Measurements from ENCODE around the gene METTL15.

- TF ChIP-seq POLR2A (IDR thresholded peaks at IDR 0.05; ENCODE audit: extremely low read depth, insufficient read length) (no peak), CTCF (IDR thresholded peaks at IDR 0.05; ENCODE audit: low read depth, low read length) (no peak), MAX (IDR thresholded peaks at IDR 0.05; ENCODE audit: low read depth, low read length) (no peak)
These were observed 9.5 kb downstream of the METTL15 start for GRCh38 chr11:28117712-28118111.
